ENCODE measurements around the gene IQUB.

GRCh38 chr7:123460616-123461015, 73.8 kb downstream of the IQUB start:
- TF ChIP-seq CTCF (IDR thresholded peaks at IDR 0.05; ENCODE audit: insufficient read depth, low read length), result no peak
- no peak for TF ChIP-seq REST (IDR thresholded peaks at IDR 0.05; ENCODE audit: insufficient replicate concordance, low read depth)

Data from HL-60 (cell line).